Measurements from ENCODE around the gene B4GALT6. TPM values are rescaled to one million over a fixed set of nuclear protein-coding genes. Genes with fewer than 3 reads are reported as not detected.

The B4GALT6 gene
- total RNA-seq, 4 donors from 2014 or later, result 0.40 to 3.0 (median 1.6) TPM

DNA sequence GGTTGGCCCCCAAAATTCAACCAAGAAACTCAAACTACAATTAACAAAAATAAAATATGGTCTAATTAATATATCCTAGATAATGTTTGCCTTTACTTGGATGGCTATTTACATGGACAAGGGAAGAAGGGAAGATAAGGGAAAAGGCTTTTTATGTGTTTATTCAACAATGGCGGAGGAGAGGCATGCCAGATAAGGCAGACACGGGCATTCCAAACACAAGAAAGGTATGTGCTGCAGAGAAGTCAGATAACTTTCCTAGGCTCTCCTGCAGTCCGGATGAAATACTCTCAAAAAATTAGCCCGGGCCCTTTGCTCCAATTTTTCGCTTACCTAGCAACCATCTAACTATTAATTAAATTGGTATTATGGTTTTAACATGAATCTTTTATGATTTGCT, 97.8 kb downstream of the B4GALT6 start:
- Histone ChIP-seq H3K4me1 (peaks cover 0 to 5% (median 0%) of the 10 kb centered on the region in 4 donors), H3K27me3 (no peaks in the 10 kb centered on the region), H3K27ac (no peak overlapping the region), H3K36me3 (no peaks in the 10 kb centered on the region), H3K9me3 (no peaks in the 10 kb centered on the region), H3K4me3 (no peak overlapping the region)
- WGBS, 2 donors (ENCODE audit: low coverage in 1 of 2), result 82 to 87% methylated on average over 5 of the region's 5 CpGs
- no peak for DNase-seq
- in situ Hi-C loops (cut with MboI; ENCODE audit: low pct_ligation_motif_present in 1 of 4, low pct_unique_long_range_greater_than_20kb in 1 of 4, low sequenced_read_pairs in 3 of 4), result no loop called here
- intact Hi-C loops (cut with DNase I; ENCODE audit: low total_unique reads), result no loop called here
- no peak for TF ChIP-seq CTCF (IDR thresholded peaks at IDR 0.05)

DNA sequence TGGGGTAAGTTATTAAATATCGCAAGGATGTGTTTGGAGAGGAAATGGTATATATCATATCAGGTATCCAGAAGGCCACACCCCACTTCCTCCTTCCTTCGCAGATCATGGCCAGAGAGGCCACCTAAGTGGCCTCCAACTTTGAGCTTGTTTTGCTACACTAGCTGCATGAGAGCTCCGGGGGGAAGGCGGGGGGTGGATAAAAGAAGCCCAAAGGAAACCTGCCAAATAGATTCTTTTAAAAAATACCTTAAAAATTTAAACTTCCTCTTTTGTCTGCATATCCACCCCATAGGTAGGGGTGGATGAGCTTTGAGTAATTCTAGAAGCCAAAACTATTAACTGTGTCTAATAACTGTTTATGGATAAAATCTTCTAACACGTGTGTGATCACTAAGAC, 98.4 kb downstream of the B4GALT6 start:
- Histone ChIP-seq H3K27me3 (no peaks in the 10 kb centered on the region), H3K4me1 (peaks cover 0 to 9% (median 0%) of the 10 kb centered on the region in 4 donors), H3K36me3 (no peaks in the 10 kb centered on the region), H3K27ac (no peak overlapping the region), H3K9me3 (no peaks in the 10 kb centered on the region), H3K4me3 (no peak overlapping the region)
- TF ChIP-seq EP300 (IDR thresholded peaks at IDR 0.05; ENCODE audit: low read depth) (no peak), POLR2AphosphoS5 (IDR thresholded peaks at IDR 0.05) (no peak), CTCF (IDR thresholded peaks at IDR 0.05) (no peak), POLR2A (IDR thresholded peaks at IDR 0.05) (no peak)
- no peak for DNase-seq
- intact Hi-C loops (cut with DNase I; ENCODE audit: low total_unique reads) (no loop called here), in situ Hi-C loops (cut with MboI; ENCODE audit: low pct_ligation_motif_present in 1 of 4, low pct_unique_long_range_greater_than_20kb in 1 of 4, low sequenced_read_pairs in 3 of 4) (no loop called here)
- WGBS, 2 donors (ENCODE audit: low coverage in 1 of 2), result 69 to 85% methylated on average over 3 to 5 of the region's 5 CpGs

- H3K27me3 ChIP-seq, result no peaks in the 10 kb centered on the region
- peaks cover 0 to 9% (median 0%) of the 10 kb centered on the region in 4 donors for H3K4me1 ChIP-seq
- intact Hi-C loops (cut with DNase I; ENCODE audit: low total_unique reads), result no loop called here
- no peak for TF ChIP-seq CTCF (IDR thresholded peaks at IDR 0.05)
- no peak for TF ChIP-seq EP300 (IDR thresholded peaks at IDR 0.05; ENCODE audit: low read depth)
- no peak for TF ChIP-seq POLR2AphosphoS5 (IDR thresholded peaks at IDR 0.05)
- no peak for TF ChIP-seq POLR2A (IDR thresholded peaks at IDR 0.05)
- no peak overlapping the region for H3K4me3 ChIP-seq
- 73 to 75% methylated on average over 5 of the region's 5 CpGs for WGBS, 2 donors (ENCODE audit: low coverage in 1 of 2)
- no peaks in the 10 kb centered on the region for H3K36me3 ChIP-seq
- H3K9me3 ChIP-seq, result no peaks in the 10 kb centered on the region
- no peak overlapping the region for H3K27ac ChIP-seq
- DNase-seq, result no peak
- in situ Hi-C loops (cut with MboI; ENCODE audit: low pct_ligation_motif_present in 1 of 4, low pct_unique_long_range_greater_than_20kb in 1 of 4, low sequenced_read_pairs in 3 of 4), result no loop called here
Measured at GRCh38 chr18:31583185-31583854, 101.1 kb downstream of the B4GALT6 start.

DNA sequence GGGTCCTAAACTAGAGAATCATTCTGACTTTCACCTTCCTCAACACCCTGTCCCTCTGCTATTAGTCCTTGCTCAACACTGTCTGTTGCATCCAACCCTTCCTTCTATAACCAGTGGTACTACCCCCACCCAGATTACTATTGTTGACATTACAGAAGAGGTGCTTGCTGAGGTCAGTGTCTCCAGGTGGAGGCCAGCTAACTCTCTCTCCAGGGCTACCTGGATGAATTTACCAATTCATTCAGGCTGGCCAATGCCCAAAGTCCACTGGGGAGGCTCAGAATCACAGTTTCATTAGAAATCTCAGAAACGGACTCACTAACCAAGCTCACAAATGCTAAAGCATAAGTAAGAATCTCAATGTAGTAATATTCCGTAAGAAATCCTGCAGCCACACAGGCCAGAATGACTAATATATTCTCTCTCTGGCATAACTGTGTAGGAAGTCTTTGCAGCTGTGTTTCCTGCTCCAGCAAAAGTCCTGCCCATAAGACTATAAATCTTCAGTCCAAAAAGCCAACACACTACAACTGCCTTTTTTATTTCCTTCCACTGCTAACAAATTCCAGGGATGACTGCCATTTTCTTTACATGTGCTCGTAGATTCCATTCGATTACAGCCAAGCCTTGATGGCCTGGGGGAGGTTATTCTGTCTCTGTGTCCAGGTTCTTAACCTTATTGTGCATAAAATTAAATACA, 102.7 kb downstream of the B4GALT6 start:
- TF ChIP-seq POLR2A (IDR thresholded peaks at IDR 0.05) (no peak), POLR2AphosphoS5 (IDR thresholded peaks at IDR 0.05) (no peak), EP300 (IDR thresholded peaks at IDR 0.05; ENCODE audit: low read depth) (no peak), CTCF (IDR thresholded peaks at IDR 0.05) (no peak)
- no peaks in the 10 kb centered on the region for H3K9me3 ChIP-seq
- intact Hi-C loops (cut with DNase I; ENCODE audit: low total_unique reads) (no loop called here), in situ Hi-C loops (cut with MboI; ENCODE audit: low pct_ligation_motif_present in 1 of 4, low pct_unique_long_range_greater_than_20kb in 1 of 4, low sequenced_read_pairs in 3 of 4) (no loop called here)
- H3K4me3 ChIP-seq, result no peak overlapping the region
- no peak for DNase-seq
- 22 to 31% methylated on average over 2 to 4 of the region's 4 CpGs for WGBS, 2 donors (ENCODE audit: low coverage in 1 of 2)
- peaks cover 0 to 9% (median 0%) of the 10 kb centered on the region in 4 donors for H3K4me1 ChIP-seq
- no peaks in the 10 kb centered on the region for H3K36me3 ChIP-seq
- H3K27ac ChIP-seq, result no peak overlapping the region
- H3K27me3 ChIP-seq, result no peaks in the 10 kb centered on the region

Measured in transverse colon (tissue), 4 donors.